Naive thymus-derived CD4-positive, alpha-beta T cell (primary cell): ENCODE data around the gene KDM4C. TPM values are rescaled to one million over a fixed set of nuclear protein-coding genes. Genes with fewer than 3 reads are reported as not detected.
A peak's percentile ranks its signal among the peaks of the same experiment; 100 is the strongest.

ENCODE experiments used
- ATAC-seq: fragments of 150-1000 bp; cut with Tn5 transposase; 2 replicates; pipeline ENCODE4 v1.10.0; 2021; ENCODE audit warnings: mild to moderate bottlenecking, moderate library complexity
- CTCF ChIA-PET: fragments of 350-600 bp; sonication (Branson Sonifier 250); formaldehyde crosslinking; loops from one replicate; lab custom pipeline; 2021; ENCODE audit warnings: antibody characterized with exemption; lab: Charles Lee
- POLR2A ChIA-PET: fragments of 350-600 bp; sonication (Branson Sonifier 250); formaldehyde crosslinking; loops from one replicate; lab custom pipeline; 2021; ENCODE audit warnings: antibody characterized with exemption, inconsistent platforms; lab: Charles Lee
- DNase-seq, 9 donors: peaks; one replicate each; pipeline versions ENCODE4 v3.0.0 to v3.0.0-alpha.2; 2020 to 2022; ENCODE audit warnings: mixed read lengths in 1 of 9
- H3K27ac ChIP-seq: one replicate; pipeline ENCODE4 v1.7.0; 2013; ENCODE audit warnings: mild to moderate bottlenecking, low read depth, low read length, moderate library complexity
- H3K27me3 ChIP-seq, 2 donors: one replicate each; pipeline ENCODE4 v1.7.0; 2013; ENCODE audit warnings: low read length in 2 of 2, mild to moderate bottlenecking in 2 of 2, moderate library complexity in 2 of 2; ENCODE audit not compliant: control insufficient read depth in 2 of 2, insufficient read depth in 2 of 2
- H3K36me3 ChIP-seq, 3 experiments: 1 replicate in 2 of 3; 2 replicates in 1 of 3; pipeline ENCODE4 v1.7.0; 2013; ENCODE audit warnings: low read length in 3 of 3, mild to moderate bottlenecking in 3 of 3, moderate library complexity in 1 of 3; ENCODE audit not compliant: insufficient read depth in 3 of 3, control insufficient read depth in 2 of 3
- H3K4me1 ChIP-seq, 2 donors: one replicate each; pipeline ENCODE4 v1.7.0; 2013; ENCODE audit warnings: low read length in 2 of 2, mild to moderate bottlenecking in 2 of 2, moderate library complexity in 1 of 2; ENCODE audit not compliant: control insufficient read depth in 2 of 2, insufficient read depth in 2 of 2
- H3K4me3 ChIP-seq: 2 replicates; pipeline ENCODE4 v1.7.0; 2013; ENCODE audit warnings: mild to moderate bottlenecking, low read length
- H3K9me3 ChIP-seq, 3 experiments: 1 replicate in 2 of 3; 2 replicates in 1 of 3; pipeline ENCODE4 v1.7.0; 2013; ENCODE audit warnings: low read length in 3 of 3; ENCODE audit not compliant: control insufficient read depth in 2 of 3
- H3K27ac Mint-ChIP-seq, 9 donors: one replicate each; pipeline ENCODE4 v1.8.0; 2020 to 2022; ENCODE audit warnings: mixed read lengths in 9 of 9, mild to moderate bottlenecking in 8 of 9, moderate library complexity in 5 of 9, inconsistent platforms in 2 of 9
- H3K27me3 Mint-ChIP-seq, 5 donors: one replicate each; pipeline ENCODE4 v1.8.0; 2021 to 2022; ENCODE audit warnings: mixed read lengths in 5 of 5, mild to moderate bottlenecking in 1 of 5
- H3K36me3 Mint-ChIP-seq, 5 donors: one replicate each; pipeline ENCODE4 v1.8.0; 2020 to 2022; ENCODE audit warnings: mixed read lengths in 5 of 5, mild to moderate bottlenecking in 3 of 5, inconsistent platforms in 1 of 5
- H3K4me1 Mint-ChIP-seq, 7 donors: one replicate each; pipeline ENCODE4 v1.8.0; 2020 to 2022; ENCODE audit warnings: mixed read lengths in 7 of 7, mild to moderate bottlenecking in 3 of 7, inconsistent platforms in 1 of 7
- H3K4me3 Mint-ChIP-seq, 10 donors: one replicate each; pipeline ENCODE4 v1.8.0; 2020 to 2022; ENCODE audit warnings: mild to moderate bottlenecking in 10 of 10, mixed read lengths in 10 of 10, moderate library complexity in 6 of 10, inconsistent platforms in 2 of 10
- H3K9me3 Mint-ChIP-seq, 11 donors: one replicate each; pipeline ENCODE4 v1.8.0; 2020 to 2022; ENCODE audit warnings: mixed read lengths in 11 of 11, mild to moderate bottlenecking in 4 of 11, inconsistent platforms in 1 of 11, moderate library complexity in 1 of 11
- intact Hi-C, 2 donors: fragments of 100-400 bp; cut with micrococcal nuclease; formaldehyde crosslinking; loops; one replicate each; pipeline ENCODE4 v1.15.1; 2023
- polyA plus RNA-seq, 2 donors: library from polyadenylated mRNA; unstranded; fragments of 300-500 nt; fragmentation: Illumina TruSeq; gene quantifications; one replicate each; pipeline ENCODE4 v1.2.3, GENCODE V29; 2021
- total RNA-seq, 6 experiments: library from RNA in 5 of 6; stranded (reverse) in 5 of 6; gene quantifications; 1 replicate in 5 of 6; 2 replicates in 1 of 6; pipeline ENCODE4 v1.2.3 and lab custom pipeline; 2021 to 2026

KDM4C gene
- total and polyA plus RNA-seq, 7 experiments from 2014 or later = 38.5 to 100 (median 91.3) TPM

- H3K36me3 Mint-ChIP-seq = peaks cover 25 to 82% (median 68%) of the 10 kb centered on the region in 5 donors
- CTCF ChIA-PET = no interaction called here
- H3K9me3 Mint-ChIP-seq = peaks cover 0 to 2% (median 0%) of the 10 kb centered on the region in 11 donors
- no peaks in the 10 kb centered on the region for H3K4me1 ChIP-seq
- no peak overlapping the region for H3K4me3 Mint-ChIP-seq
- POLR2A ChIA-PET = no interaction called here
- H3K27me3 Mint-ChIP-seq = no peaks in the 10 kb centered on the region
- H3K4me1 Mint-ChIP-seq = peaks cover under 1 to 6% (median 5%) of the 10 kb centered on the region in 7 donors
- no peaks in the 10 kb centered on the region for H3K9me3 ChIP-seq
- intact Hi-C loops = no loop called here
- no peak for DNase-seq
- no peak overlapping the region for H3K27ac Mint-ChIP-seq
- ATAC-seq = no peak
- H3K27me3 ChIP-seq = no peaks in the 10 kb centered on the region
- peaks cover 5 to 55% (median 7%) of the 10 kb centered on the region in 3 experiments for H3K36me3 ChIP-seq
- no peak overlapping the region for H3K4me3 ChIP-seq
- H3K27ac ChIP-seq = no peak overlapping the region
Measured at GRCh38 chr9:7130266-7130820, 372.6 kb downstream of the KDM4C start.

- peaks cover 0 to 2% (median 0%) of the 10 kb centered on the region in 11 donors for H3K9me3 Mint-ChIP-seq
- Histone ChIP-seq H3K27me3 (no peaks in the 10 kb centered on the region), H3K4me1 (no peaks in the 10 kb centered on the region), H3K27ac (no peak overlapping the region), H3K4me3 (no peak overlapping the region), H3K9me3 (no peaks in the 10 kb centered on the region), H3K36me3 (peaks cover 5 to 54% (median 7%) of the 10 kb centered on the region in 3 experiments)
- peaks cover 31 to 85% (median 68%) of the 10 kb centered on the region in 5 donors for H3K36me3 Mint-ChIP-seq
- no peaks in the 10 kb centered on the region for H3K27me3 Mint-ChIP-seq
- peaks cover 0 to 2% (median 0%) of the 10 kb centered on the region in 7 donors for H3K4me1 Mint-ChIP-seq
- ATAC-seq = no peak
- H3K27ac Mint-ChIP-seq = no peak overlapping the region
- no peak for DNase-seq
- intact Hi-C loops = no loop called here
- ChIA-PET CTCF (interaction anchor here (0.7 kb wide), 1 partner anchor 785 kb away, joined by 3 read pairs; no protein-coding TSS in a partner anchor), POLR2A (no interaction called here)
- no peak overlapping the region for H3K4me3 Mint-ChIP-seq
Measured at GRCh38 chr9:7132605-7133004, 374.8 kb downstream of the KDM4C start.

GRCh38 chr9:7135735-7136134 is 378.0 kb downstream of the KDM4C start:
- Histone ChIP-seq H3K4me3 (no peak overlapping the region), H3K27me3 (no peaks in the 10 kb centered on the region), H3K36me3 (peaks cover 0 to 36% (median 0%) of the 10 kb centered on the region in 3 experiments), H3K9me3 (no peaks in the 10 kb centered on the region), H3K27ac (no peak overlapping the region), H3K4me1 (no peaks in the 10 kb centered on the region)
- POLR2A ChIA-PET = no interaction called here
- DNase-seq (no peak), ATAC-seq (no peak)
- H3K36me3 Mint-ChIP-seq = peaks cover 16 to 78% (median 58%) of the 10 kb centered on the region in 5 donors
- no peaks in the 10 kb centered on the region for H3K9me3 Mint-ChIP-seq
- no peak overlapping the region for H3K27ac Mint-ChIP-seq
- intact Hi-C loops = loop anchor here in 1 of 2 donors (2.0 kb wide), 1 partner anchor 15 kb away; no protein-coding TSS in a partner anchor
- H3K4me3 Mint-ChIP-seq = no peak overlapping the region
- CTCF ChIA-PET = no interaction called here
- H3K4me1 Mint-ChIP-seq = peaks cover 0 to 3% (median 0%) of the 10 kb centered on the region in 7 donors
- no peaks in the 10 kb centered on the region for H3K27me3 Mint-ChIP-seq

GRCh38 chr9:7137040-7137439 is 379.3 kb downstream of the KDM4C start:
- no peaks in the 10 kb centered on the region for H3K9me3 Mint-ChIP-seq
- DNase-seq = no peak
- intact Hi-C loops = no loop called here
- H3K4me3 Mint-ChIP-seq = no peak overlapping the region
- no peak overlapping the region for H3K27ac Mint-ChIP-seq
- Histone ChIP-seq H3K27me3 (no peaks in the 10 kb centered on the region), H3K4me1 (no peaks in the 10 kb centered on the region), H3K36me3 (peaks cover 0 to 27% (median 0%) of the 10 kb centered on the region in 3 experiments), H3K4me3 (no peak overlapping the region), H3K9me3 (no peaks in the 10 kb centered on the region), H3K27ac (no peak overlapping the region)
- ATAC-seq = no peak
- H3K4me1 Mint-ChIP-seq = peaks cover 0 to 4% (median 0%) of the 10 kb centered on the region in 7 donors
- CTCF ChIA-PET = interaction anchor here (0.7 kb wide), 1 partner anchor 33 kb away, joined by 3 read pairs; no protein-coding TSS in a partner anchor
- H3K27me3 Mint-ChIP-seq = no peaks in the 10 kb centered on the region
- POLR2A ChIA-PET = no interaction called here
- H3K36me3 Mint-ChIP-seq = peaks cover 13 to 79% (median 56%) of the 10 kb centered on the region in 5 donors

GRCh38 chr9:7137571-7137970 is 379.8 kb downstream of the KDM4C start:
- CTCF ChIA-PET = no interaction called here
- Mint-ChIP-seq H3K9me3 (no peaks in the 10 kb centered on the region), H3K27ac (no peak overlapping the region), H3K36me3 (peaks cover 8 to 78% (median 56%) of the 10 kb centered on the region in 5 donors), H3K4me1 (peaks cover 0 to 8% (median 0%) of the 10 kb centered on the region in 7 donors), H3K27me3 (no peaks in the 10 kb centered on the region), H3K4me3 (no peak overlapping the region)
- H3K4me3 ChIP-seq = no peak overlapping the region
- intact Hi-C loops = no loop called here
- no peaks in the 10 kb centered on the region for H3K4me1 ChIP-seq
- H3K27ac ChIP-seq = no peak overlapping the region
- POLR2A ChIA-PET = no interaction called here
- peaks cover 0 to 26% (median 0%) of the 10 kb centered on the region in 3 experiments for H3K36me3 ChIP-seq
- no peak for ATAC-seq
- DNase-seq = no peak
- no peaks in the 10 kb centered on the region for H3K9me3 ChIP-seq
- H3K27me3 ChIP-seq = no peaks in the 10 kb centered on the region

GRCh38 chr9:7139886-7140285 is 382.1 kb downstream of the KDM4C start:
- Mint-ChIP-seq H3K9me3 (no peaks in the 10 kb centered on the region), H3K4me1 (peaks cover 0 to 11% (median 0%) of the 10 kb centered on the region in 7 donors), H3K27ac (no peak overlapping the region), H3K4me3 (no peak overlapping the region), H3K36me3 (peaks cover 7 to 73% (median 62%) of the 10 kb centered on the region in 5 donors), H3K27me3 (no peaks in the 10 kb centered on the region)
- intact Hi-C loops = no loop called here
- no peaks in the 10 kb centered on the region for H3K27me3 ChIP-seq
- no peak overlapping the region for H3K27ac ChIP-seq
- no peaks in the 10 kb centered on the region for H3K4me1 ChIP-seq
- ChIA-PET CTCF (no interaction called here), POLR2A (no interaction called here)
- H3K4me3 ChIP-seq = no peak overlapping the region
- no peaks in the 10 kb centered on the region for H3K9me3 ChIP-seq
- no peak for ATAC-seq
- no peak for DNase-seq
- peaks cover 0 to 17% (median 0%) of the 10 kb centered on the region in 3 experiments for H3K36me3 ChIP-seq

- intact Hi-C loops = no loop called here
- peaks cover 5 to 71% (median 60%) of the 10 kb centered on the region in 5 donors for H3K36me3 Mint-ChIP-seq
Measured at GRCh38 chr9:7140401-7140800, 382.6 kb downstream of the KDM4C start.

More at GRCh38 chr9:7140401-7140800, 382.6 kb downstream of the KDM4C start:
- Mint-ChIP-seq H3K4me1 (peaks cover 0 to 11% (median 3%) of the 10 kb centered on the region in 7 donors), H3K27ac (peak overlapping the region in 1 of 9 donors; percentile 22), H3K27me3 (no peaks in the 10 kb centered on the region), H3K9me3 (peaks cover 0 to 1% (median 0%) of the 10 kb centered on the region in 11 donors), H3K4me3 (no peak overlapping the region)
- ChIA-PET POLR2A (no interaction called here), CTCF (no interaction called here)
- H3K9me3 ChIP-seq = no peaks in the 10 kb centered on the region
- no peaks in the 10 kb centered on the region for H3K4me1 ChIP-seq
- H3K36me3 ChIP-seq = peaks cover 0 to 16% (median 0%) of the 10 kb centered on the region in 3 experiments
- no peak overlapping the region for H3K4me3 ChIP-seq
- ATAC-seq (no peak), DNase-seq (no peak)
- H3K27ac ChIP-seq = no peak overlapping the region
- H3K27me3 ChIP-seq = no peaks in the 10 kb centered on the region
